IMR-90 (cell line): ENCODE data around the gene CD9. TPM values are rescaled to one million over a fixed set of nuclear protein-coding genes. Genes with fewer than 3 reads are reported as not detected.

Experiments
- ATAC-seq: fragments of 200-7000 bp; cut with Tn5 transposase; 2 replicates; pipeline ENCODE4 v1.9.1; 2020; ENCODE audit warnings: low read depth, mild to moderate bottlenecking, moderate library complexity
- BruUV-seq: library from RNA; stranded (reverse); fragments of 400-500 nt; replicated peaks from 2 replicates; lab custom pipeline; 2021; lab: Mats Ljungman, UMichigan
- CTCF ChIA-PET: fragments of 300-600 bp; formaldehyde crosslinking; extraction: SDS; loops from one replicate; lab custom pipeline; 2021; ENCODE audit warnings: antibody characterized with exemption; lab: Yijun Ruan, JAX
- POLR2A ChIA-PET: fragments of 300-600 bp; sonication (Branson Sonifier 250); formaldehyde crosslinking; loops from one replicate; lab custom pipeline; 2022; ENCODE audit warnings: antibody characterized with exemption; ENCODE audit not compliant: unreplicated experiment; lab: Charles Lee
- DNase-seq: peaks from one replicate; pipeline ENCODE4 v3.0.0; 2013
- H2AFZ ChIP-seq: replicated peaks from 2 replicates; pipeline ENCODE3; 2013; ENCODE audit warnings: low read length, mild to moderate bottlenecking; ENCODE audit not compliant: poor library complexity
- H2AK5ac ChIP-seq: 2 replicates; pipeline ENCODE4 v1.6.1; 2013; ENCODE audit warnings: low read depth, low read length, inconsistent platforms
- H2AK9ac ChIP-seq: replicated peaks from 2 replicates; pipeline ENCODE3; 2013; ENCODE audit warnings: mild to moderate bottlenecking, low read depth, low read length, moderate library complexity; ENCODE audit not compliant: poor library complexity
- H2BK120ac ChIP-seq: 2 replicates; pipeline ENCODE4 v1.6.1; 2013; ENCODE audit warnings: low read depth, low read length, inconsistent platforms
- H2BK15ac ChIP-seq: 3 replicates; pipeline ENCODE4 v1.6.1; 2013; ENCODE audit warnings: low read depth, low read length, inconsistent platforms
- H2BK20ac ChIP-seq: 2 replicates; pipeline ENCODE4 v1.6.1; 2013; ENCODE audit warnings: low read depth, mild to moderate bottlenecking, inconsistent platforms, low read length, moderate library complexity
- H2BK5ac ChIP-seq: 2 replicates; pipeline ENCODE4 v1.6.1; 2013; ENCODE audit warnings: mild to moderate bottlenecking, low read depth, low read length, inconsistent platforms; ENCODE audit not compliant: poor library complexity, severe bottlenecking
- H3K14ac ChIP-seq: replicated peaks from 2 replicates; pipeline ENCODE4 v1.6.1; 2013; ENCODE audit warnings: low read depth, low read length, inconsistent platforms
- H3K18ac ChIP-seq: 2 replicates; pipeline ENCODE4 v1.6.1; 2013; ENCODE audit warnings: low read depth, low read length, control low read depth
- H3K23ac ChIP-seq: 2 replicates; pipeline ENCODE4 v1.6.1; 2013; ENCODE audit warnings: low read depth, low read length, inconsistent platforms
- H3K27ac ChIP-seq: 2 replicates; pipeline ENCODE4 v1.5.1; 2013; ENCODE audit warnings: mild to moderate bottlenecking, control low read depth, low read length; ENCODE audit not compliant: insufficient read depth
- H3K27me3 ChIP-seq: 2 replicates; pipeline ENCODE4 v1.6.1; 2013; ENCODE audit warnings: low read length; ENCODE audit not compliant: control insufficient read depth, insufficient read depth
- H3K36me3 ChIP-seq: 2 replicates; pipeline ENCODE4 v1.6.1; 2013; ENCODE audit warnings: low read length, mixed read lengths; ENCODE audit not compliant: control insufficient read depth, insufficient read depth
- H3K4ac ChIP-seq: 2 replicates; pipeline ENCODE4 v1.6.1; 2013; ENCODE audit warnings: low read depth, low read length, inconsistent platforms
- H3K4me1 ChIP-seq: 2 replicates; pipeline ENCODE4 v1.6.1; 2013; ENCODE audit warnings: low read length, mixed read lengths; ENCODE audit not compliant: control insufficient read depth, insufficient read depth
- H3K4me2 ChIP-seq: 2 replicates; pipeline ENCODE4 v1.6.1; 2013; ENCODE audit warnings: low read depth, mild to moderate bottlenecking, control low read depth, low read length, moderate library complexity
- H3K4me3 ChIP-seq: 2 replicates; pipeline ENCODE4 v1.5.1; 2013; ENCODE audit warnings: low read depth, mild to moderate bottlenecking, control low read depth, low read length, moderate library complexity; ENCODE audit not compliant: insufficient read depth
- H3K56ac ChIP-seq: 2 replicates; pipeline ENCODE4 v1.6.1; 2013; ENCODE audit warnings: low read length, inconsistent platforms; ENCODE audit not compliant: insufficient read depth; ENCODE audit errors: extremely low read depth
- H3K79me1 ChIP-seq, 2 experiments: 2 replicates each; pipeline ENCODE4 v1.6.1; 2013; ENCODE audit warnings: low read length in 2 of 2, inconsistent platforms in 1 of 2, low read depth in 1 of 2
- H3K9ac ChIP-seq: 2 replicates; pipeline ENCODE4 v1.6.1; 2013; ENCODE audit warnings: low read depth, low read length, control low read depth
- H3K9me1 ChIP-seq: 2 replicates; pipeline ENCODE4 v1.6.1; 2013; ENCODE audit warnings: low read length, inconsistent platforms; ENCODE audit not compliant: insufficient read depth
- H3K9me3 ChIP-seq: 2 replicates; pipeline ENCODE4 v1.6.1; 2013; ENCODE audit warnings: low read length; ENCODE audit not compliant: control insufficient read depth, insufficient read depth
- H4K20me1 ChIP-seq: 2 replicates; pipeline ENCODE4 v1.6.1; 2013; ENCODE audit warnings: low read length, inconsistent platforms; ENCODE audit not compliant: insufficient read depth
- H4K5ac ChIP-seq: 2 replicates; pipeline ENCODE4 v1.6.1; 2013; ENCODE audit warnings: mild to moderate bottlenecking, low read depth, low read length, control low read depth
- H4K8ac ChIP-seq, 2 experiments: 2 replicates each; pipeline ENCODE4 v1.6.1; 2013; ENCODE audit warnings: low read depth in 2 of 2, low read length in 2 of 2, control low read depth in 1 of 2, inconsistent platforms in 1 of 2
- H4K91ac ChIP-seq: 2 replicates; pipeline ENCODE4 v1.6.1; 2013; ENCODE audit warnings: low read depth, low read length, inconsistent platforms; ENCODE audit not compliant: insufficient read depth
- BHLHE40 ChIP-seq: fragments of 150-350 bp; IDR thresholded peaks from 2 replicates; pipeline ENCODE4 v1.6.1; 2016; ENCODE audit warnings: mild to moderate bottlenecking, low read depth, low read length
- CEBPB ChIP-seq: IDR thresholded peaks from 2 replicates; pipeline ENCODE4 v1.6.1; 2012; ENCODE audit warnings: low read depth, low read length, improper control_type of control experiment
- CHD1 ChIP-seq: IDR thresholded peaks from 2 replicates; pipeline ENCODE4 v1.6.1; 2012; ENCODE audit warnings: low read depth, low read length, improper control_type of control experiment
- FOS ChIP-seq: fragments of 150-350 bp; IDR thresholded peaks from 2 replicates; pipeline ENCODE4 v1.6.1; 2016; ENCODE audit warnings: low read depth, low read length
- MAFK ChIP-seq: IDR thresholded peaks from 2 replicates; pipeline ENCODE4 v1.6.1; 2012; ENCODE audit warnings: low read depth, low read length, improper control_type of control experiment
- MAZ ChIP-seq: IDR thresholded peaks from 2 replicates; pipeline ENCODE4 v1.6.1; 2012; ENCODE audit warnings: low read depth, mild to moderate bottlenecking, low read length, improper control_type of control experiment, moderate library complexity, borderline replicate concordance
- MXI1 ChIP-seq: IDR thresholded peaks from 2 replicates; pipeline ENCODE4 v1.6.1; 2012; ENCODE audit warnings: low read depth, mild to moderate bottlenecking, low read length, moderate library complexity, borderline replicate concordance
- NFE2L2 ChIP-seq: fragments of 150-350 bp; IDR thresholded peaks from 2 replicates; pipeline ENCODE4 v1.6.1; 2016; ENCODE audit warnings: low read depth, mild to moderate bottlenecking, low read length
- RAD21 ChIP-seq: IDR thresholded peaks from 2 replicates; pipeline ENCODE4 v1.6.1; 2012; ENCODE audit warnings: low read length, improper control_type of control experiment
- RFX5 ChIP-seq: IDR thresholded peaks from 2 replicates; pipeline ENCODE4 v1.8.0; 2012; ENCODE audit warnings: low read depth, mild to moderate bottlenecking, low read length, moderate library complexity
- SMC3 ChIP-seq: fragments of 150-350 bp; IDR thresholded peaks from 2 replicates; pipeline ENCODE4 v1.6.1; 2016; ENCODE audit warnings: low read depth, mild to moderate bottlenecking, antibody characterized with exemption, low read length, moderate library complexity
- WGBS, 2 experiments: methylation state at CpG; one replicate each; pipeline versions ENCODE4 v1.1.5 to v1.1.7; 2013; ENCODE audit warnings: missing lambda C conversion rate in 2 of 2; ENCODE audit not compliant: insufficient read length in 1 of 2; ENCODE audit errors: extremely low coverage in 2 of 2; 5-methylcytosine and 5-hydroxymethylcytosine counted together
- dilution Hi-C: fragments of 300-500 bp; cut with HindIII; formaldehyde crosslinking; loops from one replicate; pipeline ENCODE4 v1.14.3; 2018; ENCODE audit warnings: low sequenced_read_pairs; ENCODE audit not compliant: unreplicated experiment
- in situ Hi-C: fragments of 300-500 bp; cut with MboI; formaldehyde crosslinking; loops from 3 replicates; pipeline ENCODE4 v1.14.3; 2019; ENCODE audit warnings: low sequenced_read_pairs, inconsistent platforms, mixed read lengths
- intact Hi-C: fragments of 100-400 bp; cut with micrococcal nuclease; formaldehyde crosslinking; loops from 2 replicates; pipeline ENCODE4 v1.10.0; 2022
- polyA plus RNA-seq, 3 experiments: library from polyadenylated mRNA; depleted of rRNA; stranded (reverse); fragments of >200 nt; gene quantifications; 2 replicates each; pipeline ENCODE4 v1.2.3, GENCODE V29; 2012; ENCODE audit warnings: low replicate concordance in 1 of 3
- total RNA-seq: library from RNA; depleted of rRNA; stranded (reverse); fragments of >200 nt; gene quantifications from 2 replicates; pipeline ENCODE4 v1.2.3, GENCODE V29; 2012
- TF ChIP-seq, protein P1 (sequence below): conservative IDR thresholded peaks from 2 replicates; pipeline ENCODE4 v1.5.1; 2012; ENCODE audit warnings: mild to moderate bottlenecking, low read depth, low read length, improper control_type of control experiment
- TF ChIP-seq, protein P2 (sequence below): fragments of 150-350 bp; IDR thresholded peaks from 2 replicates; pipeline ENCODE4 v1.6.1; 2016; ENCODE audit warnings: low read depth, mild to moderate bottlenecking, low read length, moderate library complexity, borderline replicate concordance
- TF ChIP-seq, protein P3 (sequence below): fragments of 150-350 bp; IDR thresholded peaks from 2 replicates; pipeline ENCODE4 v1.6.1; 2017; ENCODE audit warnings: mild to moderate bottlenecking, antibody characterized with exemption, low read length, low read depth

The CD9 gene
- total and polyA plus RNA-seq, 2 of the 4 experiments (the other 2 are of a cell fraction): 48.8 to 70.9 TPM

DNA sequence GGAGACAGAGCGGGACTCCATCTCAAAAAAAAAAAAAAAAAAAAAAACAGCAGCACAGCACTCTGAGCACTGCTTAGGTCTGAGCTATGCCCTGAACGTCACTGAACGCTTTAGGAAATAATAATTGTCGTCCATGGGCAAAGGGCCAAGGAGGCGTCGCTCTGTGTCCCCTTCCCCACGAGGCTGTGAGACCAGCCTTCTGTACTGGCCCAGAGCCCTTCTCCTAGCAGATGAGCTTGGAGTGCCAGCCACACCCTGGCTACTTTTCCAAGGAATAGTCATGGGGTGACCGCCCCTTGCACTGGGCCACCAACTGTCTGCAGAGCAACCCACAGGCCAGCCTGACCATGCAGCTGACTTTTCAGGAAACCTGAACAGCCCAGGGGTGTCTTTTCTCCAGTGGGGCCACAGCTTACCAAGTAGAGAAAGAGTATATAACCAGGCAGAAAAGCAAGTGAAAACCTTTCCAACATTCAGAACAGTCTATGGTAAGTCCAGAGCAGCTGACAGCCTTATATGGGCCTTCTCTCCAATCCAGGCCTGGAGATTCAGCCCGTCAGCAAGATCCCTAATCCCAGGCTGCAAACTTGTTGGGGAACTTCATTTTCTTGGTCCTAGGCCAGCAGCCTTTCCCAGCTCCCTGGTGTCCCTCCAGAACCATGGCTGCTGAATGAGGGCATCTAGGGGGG, 28.5 kb downstream of the CD9 start:
- H4K5ac ChIP-seq: peak overlapping the region; percentile 20
- H2AK9ac ChIP-seq: peak overlapping the region; percentile 35
- ATAC-seq (no peak), DNase-seq (no peak)
- H3K9me3 ChIP-seq: no peaks in the 10 kb centered on the region
- dilution Hi-C loops (no loop called here), in situ Hi-C loops (no loop called here), intact Hi-C loops (no loop called here)
- peak overlapping the region; percentile 80 for H3K27ac ChIP-seq
- no peaks in the 10 kb centered on the region for H3K27me3 ChIP-seq
- no peak overlapping the region for H3K4me2 ChIP-seq
- no peaks in the 10 kb centered on the region; the same call in 1 of the 2 replicates for H3K36me3 ChIP-seq
- peak overlapping the region; percentile 4; the same call in 1 of the 2 replicates for H3K56ac ChIP-seq
- H2BK5ac ChIP-seq: peak overlapping the region; percentile 25
- 0 out of 2 replicates have a peak overlapping the region, but pooled peaks have one; percentile 46 for H3K9ac ChIP-seq
- POLR2A ChIA-PET: no interaction called here
- H4K20me1 ChIP-seq: 0 out of 2 replicates have a peak, but pooled peaks cover 2% of the 10 kb centered on the region
- no TSS peak for BruUV-seq
- CTCF ChIA-PET: interaction anchor here (3.8 kb wide), 1 partner anchor 33 kb away, joined by 15 read pairs; no protein-coding TSS in a partner anchor
- H4K8ac ChIP-seq: peak overlapping the region; percentile 16 to 22; a peak in 2 of 4 replicates
- peak overlapping the region; percentile 6; the same call in 1 of the 3 replicates for H2BK15ac ChIP-seq
- H3K18ac ChIP-seq: peak overlapping the region; percentile 57
- peak overlapping the region; percentile 43 for H3K4ac ChIP-seq
- H3K9me1 ChIP-seq: peaks cover 22% of the 10 kb centered on the region
- 76% methylated on average over 5 of the region's 9 CpGs; no CpG with 5 or more reads in 1 of the 2 experiments for WGBS, 2 experiments
- H3K4me3 ChIP-seq: no peak overlapping the region
- H3K79me1 ChIP-seq: peaks cover 10 to 62% of the 10 kb centered on the region in 2 experiments
- peak overlapping the region; percentile 55 for H2BK120ac ChIP-seq
- peak overlapping the region; percentile 5; the same call in 1 of the 2 replicates for H2BK20ac ChIP-seq
- H2AK5ac ChIP-seq: peak overlapping the region; percentile 65
- peak overlapping the region; percentile 76 for H4K91ac ChIP-seq
- H3K14ac ChIP-seq: peak overlapping the region; percentile 43
- peak overlapping the region; percentile 32; the same call in 1 of the 2 replicates for H3K23ac ChIP-seq
- no peak overlapping the region for H2AFZ ChIP-seq
- peaks cover 34% of the 10 kb centered on the region for H3K4me1 ChIP-seq
- TF ChIP-seq RAD21 (no peak), RFX5 (no peak), SMC3 (no peak), MAZ (no peak), NFE2L2 (no peak), BHLHE40 (no peak), CEBPB (no peak), MXI1 (no peak), MAFK (no peak), FOS (no peak), CHD1 (no peak)
- TF ChIP-seq, protein P1, sequence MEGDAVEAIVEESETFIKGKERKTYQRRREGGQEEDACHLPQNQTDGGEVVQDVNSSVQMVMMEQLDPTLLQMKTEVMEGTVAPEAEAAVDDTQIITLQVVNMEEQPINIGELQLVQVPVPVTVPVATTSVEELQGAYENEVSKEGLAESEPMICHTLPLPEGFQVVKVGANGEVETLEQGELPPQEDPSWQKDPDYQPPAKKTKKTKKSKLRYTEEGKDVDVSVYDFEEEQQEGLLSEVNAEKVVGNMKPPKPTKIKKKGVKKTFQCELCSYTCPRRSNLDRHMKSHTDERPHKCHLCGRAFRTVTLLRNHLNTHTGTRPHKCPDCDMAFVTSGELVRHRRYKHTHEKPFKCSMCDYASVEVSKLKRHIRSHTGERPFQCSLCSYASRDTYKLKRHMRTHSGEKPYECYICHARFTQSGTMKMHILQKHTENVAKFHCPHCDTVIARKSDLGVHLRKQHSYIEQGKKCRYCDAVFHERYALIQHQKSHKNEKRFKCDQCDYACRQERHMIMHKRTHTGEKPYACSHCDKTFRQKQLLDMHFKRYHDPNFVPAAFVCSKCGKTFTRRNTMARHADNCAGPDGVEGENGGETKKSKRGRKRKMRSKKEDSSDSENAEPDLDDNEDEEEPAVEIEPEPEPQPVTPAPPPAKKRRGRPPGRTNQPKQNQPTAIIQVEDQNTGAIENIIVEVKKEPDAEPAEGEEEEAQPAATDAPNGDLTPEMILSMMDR: no peak
- TF ChIP-seq, protein P2, sequence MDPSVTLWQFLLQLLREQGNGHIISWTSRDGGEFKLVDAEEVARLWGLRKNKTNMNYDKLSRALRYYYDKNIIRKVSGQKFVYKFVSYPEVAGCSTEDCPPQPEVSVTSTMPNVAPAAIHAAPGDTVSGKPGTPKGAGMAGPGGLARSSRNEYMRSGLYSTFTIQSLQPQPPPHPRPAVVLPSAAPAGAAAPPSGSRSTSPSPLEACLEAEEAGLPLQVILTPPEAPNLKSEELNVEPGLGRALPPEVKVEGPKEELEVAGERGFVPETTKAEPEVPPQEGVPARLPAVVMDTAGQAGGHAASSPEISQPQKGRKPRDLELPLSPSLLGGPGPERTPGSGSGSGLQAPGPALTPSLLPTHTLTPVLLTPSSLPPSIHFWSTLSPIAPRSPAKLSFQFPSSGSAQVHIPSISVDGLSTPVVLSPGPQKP: no peak
- TF ChIP-seq, protein P3, sequence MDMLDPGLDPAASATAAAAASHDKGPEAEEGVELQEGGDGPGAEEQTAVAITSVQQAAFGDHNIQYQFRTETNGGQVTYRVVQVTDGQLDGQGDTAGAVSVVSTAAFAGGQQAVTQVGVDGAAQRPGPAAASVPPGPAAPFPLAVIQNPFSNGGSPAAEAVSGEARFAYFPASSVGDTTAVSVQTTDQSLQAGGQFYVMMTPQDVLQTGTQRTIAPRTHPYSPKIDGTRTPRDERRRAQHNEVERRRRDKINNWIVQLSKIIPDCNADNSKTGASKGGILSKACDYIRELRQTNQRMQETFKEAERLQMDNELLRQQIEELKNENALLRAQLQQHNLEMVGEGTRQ: no peak
